PC-3 (cell line): ENCODE data around the gene FSCN2. TPM values are rescaled to one million over a fixed set of nuclear protein-coding genes. Genes with fewer than 3 reads are reported as not detected.

Experiments used
- ATAC-seq: fragments of 200-7000 bp; cut with Tn5 transposase; 2 replicates; pipeline ENCODE4 v1.9.1; 2020; ENCODE audit warnings: mild to moderate bottlenecking, moderate library complexity
- BruUV-seq: library from RNA; stranded (reverse); fragments of 400-500 nt; replicated peaks from 2 replicates; lab custom pipeline; 2021; lab: Mats Ljungman, UMichigan
- CTCF ChIA-PET: fragments of 300-600 bp; sonication (Branson Sonifier 250); formaldehyde crosslinking; loops from one replicate; lab custom pipeline; 2022; ENCODE audit warnings: antibody characterized with exemption; lab: Charles Lee
- POLR2A ChIA-PET: fragments of 300-600 bp; sonication (Branson Sonifier 250); formaldehyde crosslinking; loops from one replicate; lab custom pipeline; 2022; ENCODE audit warnings: antibody characterized with exemption; ENCODE audit not compliant: unreplicated experiment; lab: Charles Lee
- DNase-seq: peaks from one replicate; pipeline ENCODE4 v3.0.0-alpha.2; 2015
- H2AFZ ChIP-seq: fragments of 300-600 bp; sonication (generic); 2 replicates; pipeline ENCODE4 v1.6.0; 2016; ENCODE audit warnings: antibody characterized with exemption, low read length
- H3F3A ChIP-seq: fragments of 300-600 bp; sonication (generic); one replicate; pipeline ENCODE4 v1.6.0; 2017; ENCODE audit warnings: antibody characterized with exemption, low read length, control low read depth, mild to moderate bottlenecking; ENCODE audit not compliant: unreplicated experiment
- H3K27ac ChIP-seq: fragments of 300-600 bp; sonication (generic); 2 replicates; pipeline ENCODE4 v1.5.1; 2016; ENCODE audit warnings: mild to moderate bottlenecking, low read length
- H3K27me3 ChIP-seq: fragments of 300-600 bp; sonication (generic); 2 replicates; pipeline ENCODE4 v1.6.1; 2016; ENCODE audit warnings: low read length, mixed read lengths
- H3K36me3 ChIP-seq: fragments of 300-600 bp; sonication (generic); 2 replicates; pipeline ENCODE4 v1.6.1; 2016; ENCODE audit warnings: low read depth, mixed run types, low read length, mixed read lengths
- H3K4me1 ChIP-seq: fragments of 300-600 bp; sonication (generic); 2 replicates; pipeline ENCODE4 v1.5.1; 2016; ENCODE audit warnings: low read length; ENCODE audit not compliant: insufficient read depth
- H3K4me2 ChIP-seq: fragments of 300-600 bp; sonication (generic); 2 replicates; pipeline ENCODE4 v1.6.0; 2016; ENCODE audit warnings: low read length
- H3K4me3 ChIP-seq: fragments of 300-600 bp; sonication (generic); 2 replicates; pipeline ENCODE4 v1.5.1; 2016; ENCODE audit warnings: mild to moderate bottlenecking, low read length, mixed read lengths
- H3K79me2 ChIP-seq: fragments of 300-600 bp; sonication (generic); 2 replicates; pipeline ENCODE4 v1.6.1; 2017; ENCODE audit warnings: low read length, mixed read lengths
- H3K9ac ChIP-seq: fragments of 300-600 bp; sonication (generic); 2 replicates; pipeline ENCODE4 v1.6.0; 2016; ENCODE audit warnings: mild to moderate bottlenecking, low read length
- H3K9me2 ChIP-seq: fragments of 300-600 bp; sonication (generic); replicated peaks from 2 replicates; pipeline ENCODE4 v1.6.1; 2016; ENCODE audit warnings: mixed run types, low read length, mixed read lengths
- H3K9me3 ChIP-seq: fragments of 300-600 bp; sonication (generic); 2 replicates; pipeline ENCODE4 v1.6.1; 2016; ENCODE audit warnings: low read length, mixed read lengths
- H4K20me1 ChIP-seq: fragments of 300-600 bp; sonication (generic); 2 replicates; pipeline ENCODE4 v1.6.1; 2016; ENCODE audit warnings: low read length, mixed read lengths
- EZH2 ChIP-seq: fragments of 300-600 bp; sonication (generic); IDR thresholded peaks from one replicate; pipeline ENCODE4 v1.6.1; 2017; ENCODE audit warnings: antibody characterized with exemption, mild to moderate bottlenecking, low read length; ENCODE audit not compliant: unreplicated experiment
- EZH2phosphoT487 ChIP-seq: fragments of 300-600 bp; sonication (generic); IDR thresholded peaks from 2 replicates; pipeline ENCODE4 v1.6.1; 2018; ENCODE audit warnings: mild to moderate bottlenecking, antibody characterized with exemption, low read length, borderline replicate concordance
- intact Hi-C: fragments of 100-400 bp; cut with micrococcal nuclease; formaldehyde crosslinking; loops from 2 replicates; pipeline ENCODE4 v1.9.0; 2023
- total RNA-seq: library from RNA; depleted of rRNA; stranded (reverse); fragments of >200 nt; gene quantifications from 2 replicates; pipeline ENCODE4 v1.2.3, GENCODE V29; 2014
- TF ChIP-seq, protein P1 (sequence below): fragments of 300-600 bp; sonication (generic); conservative IDR thresholded peaks from 2 replicates; pipeline ENCODE4 v1.5.1; 2017; ENCODE audit warnings: antibody characterized with exemption, low read depth, mild to moderate bottlenecking, low read length

The FSCN2 gene
- total RNA-seq, 1 experiment from 2014 or later = 0.87 TPM

DNA sequence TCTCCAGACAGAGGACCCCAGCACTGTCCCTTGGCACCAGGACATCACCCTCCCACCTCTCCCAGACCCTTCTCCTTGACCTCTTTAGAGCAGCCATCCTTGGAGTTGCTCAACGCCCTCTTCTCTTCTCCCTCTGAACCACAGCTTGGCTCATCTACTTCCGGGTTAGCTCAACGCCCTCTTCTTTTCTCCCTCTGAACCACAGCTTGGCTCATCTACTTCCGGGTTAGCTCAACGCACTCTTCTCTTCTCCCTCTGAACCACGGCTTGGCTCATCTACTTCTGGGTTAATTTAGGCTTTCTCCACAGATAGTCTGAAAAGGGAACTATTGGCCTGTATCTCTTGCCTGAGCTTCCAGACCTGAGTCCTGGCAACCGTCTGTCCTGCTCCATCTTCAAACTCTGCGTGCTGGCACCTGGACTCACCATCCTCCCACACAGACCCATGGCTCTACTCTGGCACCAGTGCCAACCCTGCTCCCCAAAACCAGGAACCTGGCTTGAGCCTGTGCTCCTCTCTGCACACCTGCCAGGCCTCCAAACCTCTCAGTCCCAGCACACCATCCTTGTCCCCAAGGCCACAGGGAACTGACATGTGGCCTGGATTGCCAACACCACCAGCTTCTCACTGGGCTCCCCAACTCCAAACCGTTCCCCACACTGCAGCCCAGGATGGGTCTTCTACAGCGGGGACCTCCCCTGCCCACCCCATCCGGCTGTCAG is 49.3 kb downstream of the FSCN2 start:
- H3K9me2 ChIP-seq = no peaks in the 10 kb centered on the region
- peaks cover 32% of the 10 kb centered on the region for H3K4me1 ChIP-seq
- no TSS peak for BruUV-seq
- DNase-seq (peak; percentile 30), ATAC-seq (peak; percentile 11)
- ChIA-PET POLR2A (interaction anchor here (1.0 kb wide), 1 partner anchor 11 kb away, joined by 3 read pairs; no protein-coding TSS in a partner anchor), CTCF (no interaction called here)
- H3K36me3 ChIP-seq = peaks cover 43% of the 10 kb centered on the region
- H4K20me1 ChIP-seq = peaks cover 66% of the 10 kb centered on the region
- H3K4me3 ChIP-seq = no peak overlapping the region
- peak overlapping the region; percentile 73 for H3K27ac ChIP-seq
- no peak for TF ChIP-seq EZH2
- TF ChIP-seq EZH2phosphoT487 = no peak
- TF ChIP-seq, protein P1, sequence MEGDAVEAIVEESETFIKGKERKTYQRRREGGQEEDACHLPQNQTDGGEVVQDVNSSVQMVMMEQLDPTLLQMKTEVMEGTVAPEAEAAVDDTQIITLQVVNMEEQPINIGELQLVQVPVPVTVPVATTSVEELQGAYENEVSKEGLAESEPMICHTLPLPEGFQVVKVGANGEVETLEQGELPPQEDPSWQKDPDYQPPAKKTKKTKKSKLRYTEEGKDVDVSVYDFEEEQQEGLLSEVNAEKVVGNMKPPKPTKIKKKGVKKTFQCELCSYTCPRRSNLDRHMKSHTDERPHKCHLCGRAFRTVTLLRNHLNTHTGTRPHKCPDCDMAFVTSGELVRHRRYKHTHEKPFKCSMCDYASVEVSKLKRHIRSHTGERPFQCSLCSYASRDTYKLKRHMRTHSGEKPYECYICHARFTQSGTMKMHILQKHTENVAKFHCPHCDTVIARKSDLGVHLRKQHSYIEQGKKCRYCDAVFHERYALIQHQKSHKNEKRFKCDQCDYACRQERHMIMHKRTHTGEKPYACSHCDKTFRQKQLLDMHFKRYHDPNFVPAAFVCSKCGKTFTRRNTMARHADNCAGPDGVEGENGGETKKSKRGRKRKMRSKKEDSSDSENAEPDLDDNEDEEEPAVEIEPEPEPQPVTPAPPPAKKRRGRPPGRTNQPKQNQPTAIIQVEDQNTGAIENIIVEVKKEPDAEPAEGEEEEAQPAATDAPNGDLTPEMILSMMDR = no peak
- H3K4me2 ChIP-seq = peak overlapping the region; percentile 68
- H3K79me2 ChIP-seq = peaks cover 53% of the 10 kb centered on the region
- no peak overlapping the region for H2AFZ ChIP-seq
- no peak overlapping the region for H3K9ac ChIP-seq
- peaks cover 4% of the 10 kb centered on the region for H3F3A ChIP-seq
- H3K9me3 ChIP-seq = no peaks in the 10 kb centered on the region
- intact Hi-C loops = no loop called here
- no peaks in the 10 kb centered on the region for H3K27me3 ChIP-seq

DNA sequence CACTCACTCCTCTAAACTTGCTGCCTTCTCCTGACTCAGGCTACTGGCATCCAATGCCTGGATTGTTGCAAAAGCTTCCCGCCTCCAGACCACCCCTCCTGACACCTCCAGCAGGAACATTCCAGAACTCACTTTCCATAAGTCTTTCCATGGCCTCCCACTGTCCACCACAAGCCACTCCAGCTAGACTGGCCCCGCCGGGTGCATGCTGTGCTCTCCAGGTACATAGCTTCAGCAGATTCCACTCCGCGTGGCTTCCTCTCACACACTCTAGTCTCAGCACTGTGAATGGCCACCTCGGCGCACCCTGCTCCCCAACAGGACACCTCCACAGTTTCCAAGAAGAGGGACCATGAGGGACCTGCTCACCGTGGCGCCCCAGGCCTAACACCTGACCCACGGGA is 49.9 kb downstream of the FSCN2 start:
- Histone ChIP-seq H3K36me3 (peaks cover 49% of the 10 kb centered on the region), H3K27ac (no peak overlapping the region), H3K9me2 (no peaks in the 10 kb centered on the region), H2AFZ (no peak overlapping the region), H3K4me1 (peaks cover 38% of the 10 kb centered on the region), H3F3A (peaks cover 4% of the 10 kb centered on the region), H3K4me2 (no peak overlapping the region), H3K4me3 (no peak overlapping the region), H3K9me3 (no peaks in the 10 kb centered on the region), H3K9ac (no peak overlapping the region), H3K79me2 (peaks cover 54% of the 10 kb centered on the region), H4K20me1 (peaks cover 72% of the 10 kb centered on the region), H3K27me3 (no peaks in the 10 kb centered on the region)
- DNase-seq (peak; percentile 38), ATAC-seq (no peak)
- BruUV-seq = no TSS peak
- ChIA-PET CTCF (no interaction called here), POLR2A (interaction anchor here (0.5 kb wide), 1 partner anchor 25 kb away, joined by 5 read pairs; no protein-coding TSS in a partner anchor)
- intact Hi-C loops = no loop called here
- TF ChIP-seq EZH2 (no peak), EZH2phosphoT487 (no peak)
- TF ChIP-seq, protein P1 = no peak
